ENCODE results near the gene XRCC4. TPM values are rescaled to one million over a fixed set of nuclear protein-coding genes. Genes with fewer than 3 reads are reported as not detected.

XRCC4 gene
- total and polyA plus RNA-seq, 7 donors = 4.6 to 11.3 (median 7.6) TPM

GRCh38 chr5:83360573-83360972 lies 283.2 kb downstream of the XRCC4 start:
- H3K4me3 ChIP-seq = no peak overlapping the region
- peaks cover 0 to 2% (median 0%) of the 10 kb centered on the region in 4 donors for H3K9me3 ChIP-seq
- no peaks in the 10 kb centered on the region for H3K27me3 ChIP-seq
- intact Hi-C loops (cut with DNase I) = no loop called here
- no peak overlapping the region for H3K27ac ChIP-seq
- TF ChIP-seq POLR2A (IDR thresholded peaks at IDR 0.05) (no peak), POLR2AphosphoS5 (IDR thresholded peaks at IDR 0.05) (no peak), CTCF (IDR thresholded peaks at IDR 0.05) (no peak)
- no peaks in the 10 kb centered on the region for H3K4me1 ChIP-seq
- 81 to 86% methylated on average over 2 of the region's 2 CpGs for WGBS, 2 donors
- DNase-seq = no peak
- H3K36me3 ChIP-seq = no peaks in the 10 kb centered on the region

DNA sequence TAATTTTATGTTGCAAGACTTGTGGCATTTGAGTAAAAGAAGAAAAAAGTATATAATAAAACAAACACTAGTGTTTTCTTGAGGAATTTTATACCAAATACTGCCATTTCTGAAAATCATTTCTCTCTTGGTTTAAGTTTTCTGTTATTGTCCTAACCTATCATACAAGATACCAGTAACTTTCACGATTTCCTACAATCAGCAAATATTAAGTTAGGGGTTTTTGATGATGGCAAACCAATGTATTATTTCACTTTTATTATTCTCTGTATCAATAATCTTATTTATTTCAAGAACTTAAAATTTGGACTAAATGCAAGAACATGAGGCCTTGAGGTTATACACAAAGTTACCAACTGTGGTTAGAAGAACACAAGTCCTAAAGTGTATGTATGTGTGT lies 285.2 kb downstream of the XRCC4 start:
- Histone ChIP-seq H3K4me3 (no peak overlapping the region), H3K27ac (no peak overlapping the region), H3K27me3 (no peaks in the 10 kb centered on the region), H3K4me1 (no peaks in the 10 kb centered on the region), H3K9me3 (peaks cover 0 to 2% (median 0%) of the 10 kb centered on the region in 4 donors), H3K36me3 (no peaks in the 10 kb centered on the region)
- WGBS, 2 donors = 87 to 95% methylated on average over 1 of the region's 1 CpG
- TF ChIP-seq CTCF (IDR thresholded peaks at IDR 0.05) = no peak
- TF ChIP-seq POLR2AphosphoS5 (IDR thresholded peaks at IDR 0.05) = no peak
- TF ChIP-seq EP300 (IDR thresholded peaks at IDR 0.05) = no peak
- TF ChIP-seq POLR2A (IDR thresholded peaks at IDR 0.05) = no peak
- no peak for DNase-seq
- intact Hi-C loops (cut with DNase I) = no loop called here

GRCh38 chr5:83363111-83363885 lies 286.0 kb downstream of the XRCC4 start:
- H3K36me3 ChIP-seq = no peaks in the 10 kb centered on the region
- no peak for TF ChIP-seq CTCF (IDR thresholded peaks at IDR 0.05)
- no peak for TF ChIP-seq POLR2AphosphoS5 (IDR thresholded peaks at IDR 0.05)
- TF ChIP-seq EP300 (IDR thresholded peaks at IDR 0.05) = no peak
- TF ChIP-seq POLR2A (IDR thresholded peaks at IDR 0.05) = no peak
- H3K27ac ChIP-seq = no peak overlapping the region
- DNase-seq = no peak
- intact Hi-C loops (cut with DNase I) = no loop called here
- no peaks in the 10 kb centered on the region for H3K27me3 ChIP-seq
- H3K4me1 ChIP-seq = no peaks in the 10 kb centered on the region
- 89 to 90% methylated on average over 7 of the region's 7 CpGs for WGBS, 2 donors
- H3K4me3 ChIP-seq = no peak overlapping the region
- H3K9me3 ChIP-seq = peaks cover 0 to 2% (median 0%) of the 10 kb centered on the region in 4 donors

- DNase-seq = no peak
- Histone ChIP-seq H3K27me3 (no peaks in the 10 kb centered on the region), H3K9me3 (peaks cover 0 to 2% (median 0%) of the 10 kb centered on the region in 4 donors), H3K36me3 (no peaks in the 10 kb centered on the region), H3K27ac (no peak overlapping the region), H3K4me3 (no peak overlapping the region), H3K4me1 (no peaks in the 10 kb centered on the region)
- TF ChIP-seq POLR2A (IDR thresholded peaks at IDR 0.05) (no peak), EP300 (IDR thresholded peaks at IDR 0.05) (no peak), POLR2AphosphoS5 (IDR thresholded peaks at IDR 0.05) (no peak), CTCF (IDR thresholded peaks at IDR 0.05) (no peak)
- intact Hi-C loops (cut with DNase I) = no loop called here
- 94 to 98% methylated on average over 1 of the region's 1 CpG for WGBS, 2 donors
Measured at GRCh38 chr5:83363886-83364275, 286.5 kb downstream of the XRCC4 start.

All from sigmoid colon (tissue), 7 donors.